Measurements from ENCODE around the gene MTOR.
"Not testable (repeated sequence)": the region's sequence is repeated elsewhere in the genome, so short reads cannot be mapped to it uniquely, and the experiment has no call there.

The MTOR gene

GRCh38 chr1:11114966-11115365, 147.4 kb downstream of the MTOR start:
- H3K4me2 ChIP-seq (ENCODE audit: low read length): no peak overlapping the region
- no peak overlapping the region for H3K9ac ChIP-seq
- H2AFZ ChIP-seq: no peak overlapping the region
- no peaks in the 10 kb centered on the region for H3K4me1 ChIP-seq
- H3K36me3 ChIP-seq (ENCODE audit: control insufficient read depth, insufficient read depth, low read length): no peaks in the 10 kb centered on the region
- no peak overlapping the region for H3K27ac ChIP-seq
- no peak for TF ChIP-seq CTCF (IDR thresholded peaks at IDR 0.05)
- no peaks in the 10 kb centered on the region for H3K79me2 ChIP-seq
- H3K9me3 ChIP-seq (ENCODE audit: control insufficient read depth, low read length): no peaks in the 10 kb centered on the region
- no peaks in the 10 kb centered on the region for H3K27me3 ChIP-seq (ENCODE audit: control insufficient read depth, insufficient read depth, low read length)
- H3K4me3 ChIP-seq (ENCODE audit: low read depth, low read length): no peak overlapping the region

- no peak for TF ChIP-seq CTCF (IDR thresholded peaks at IDR 0.05)
These were observed 153.1 kb downstream of the MTOR start for GRCh38 chr1:11109047-11109760.

GRCh38 chr1:11107599-11107998, 154.8 kb downstream of the MTOR start:
- Histone ChIP-seq H3K9ac (no peak overlapping the region), H3K4me3 (ENCODE audit: low read depth, low read length) (no peak overlapping the region), H3K9me3 (ENCODE audit: control insufficient read depth, low read length) (no peaks in the 10 kb centered on the region), H3K36me3 (ENCODE audit: control insufficient read depth, insufficient read depth, low read length) (no peaks in the 10 kb centered on the region), H2AFZ (no peak overlapping the region), H3K4me1 (no peaks in the 10 kb centered on the region), H3K27ac (no peak overlapping the region), H3K4me2 (ENCODE audit: low read length) (no peak overlapping the region), H3K27me3 (ENCODE audit: control insufficient read depth, insufficient read depth, low read length) (no peaks in the 10 kb centered on the region), H3K79me2 (no peaks in the 10 kb centered on the region)
- no peak for TF ChIP-seq CTCF (IDR thresholded peaks at IDR 0.05)

More at GRCh38 chr1:11109047-11109760, 153.1 kb downstream of the MTOR start:
- no peak overlapping the region for H2AFZ ChIP-seq
- no peak overlapping the region for H3K4me2 ChIP-seq (ENCODE audit: low read length)
- no peak overlapping the region for H3K27ac ChIP-seq
- H3K36me3 ChIP-seq (ENCODE audit: control insufficient read depth, insufficient read depth, low read length): no peaks in the 10 kb centered on the region
- no peaks in the 10 kb centered on the region for H3K27me3 ChIP-seq (ENCODE audit: control insufficient read depth, insufficient read depth, low read length)
- H3K4me3 ChIP-seq (ENCODE audit: low read depth, low read length): no peak overlapping the region
- no peaks in the 10 kb centered on the region for H3K4me1 ChIP-seq
- H3K9ac ChIP-seq: no peak overlapping the region
- no peaks in the 10 kb centered on the region for H3K9me3 ChIP-seq (ENCODE audit: control insufficient read depth, low read length)
- no peaks in the 10 kb centered on the region for H3K79me2 ChIP-seq

GRCh38 chr1:11105586-11105985, 156.8 kb downstream of the MTOR start:
- Histone ChIP-seq H3K4me1 (no peaks in the 10 kb centered on the region), H3K4me3 (ENCODE audit: low read depth, low read length) (no peak overlapping the region), H3K4me2 (ENCODE audit: low read length) (no peak overlapping the region), H3K27ac (no peak overlapping the region), H3K9me3 (ENCODE audit: control insufficient read depth, low read length) (no peaks in the 10 kb centered on the region), H3K9ac (no peak overlapping the region), H3K27me3 (ENCODE audit: control insufficient read depth, insufficient read depth, low read length) (no peaks in the 10 kb centered on the region), H3K36me3 (ENCODE audit: control insufficient read depth, insufficient read depth, low read length) (no peaks in the 10 kb centered on the region), H2AFZ (no peak overlapping the region), H3K79me2 (no peaks in the 10 kb centered on the region)
- no peak for TF ChIP-seq CTCF (IDR thresholded peaks at IDR 0.05)

GRCh38 chr1:11101347-11101746, 161.0 kb downstream of the MTOR start:
- H3K27ac ChIP-seq: no peak overlapping the region
- H3K9ac ChIP-seq: no peak overlapping the region
- H3K4me3 ChIP-seq (ENCODE audit: low read depth, low read length): no peak overlapping the region
- H3K9me3 ChIP-seq (ENCODE audit: control insufficient read depth, low read length): no peaks in the 10 kb centered on the region
- H3K4me1 ChIP-seq: peaks cover 4% of the 10 kb centered on the region
- H3K4me2 ChIP-seq (ENCODE audit: low read length): no peak overlapping the region
- no peaks in the 10 kb centered on the region for H3K36me3 ChIP-seq (ENCODE audit: control insufficient read depth, insufficient read depth, low read length)
- TF ChIP-seq CTCF (IDR thresholded peaks at IDR 0.05): no peak
- no peaks in the 10 kb centered on the region for H3K27me3 ChIP-seq (ENCODE audit: control insufficient read depth, insufficient read depth, low read length)
- H3K79me2 ChIP-seq: peaks cover 2% of the 10 kb centered on the region
- no peak overlapping the region for H2AFZ ChIP-seq

- not testable (repeated sequence) for H3K9ac ChIP-seq; H3K9me3 ChIP-seq (ENCODE audit: control insufficient read depth, low read length); H2AFZ ChIP-seq; H3K79me2 ChIP-seq; H3K27ac ChIP-seq; H3K4me3 ChIP-seq (ENCODE audit: low read depth, low read length); H3K36me3 ChIP-seq (ENCODE audit: control insufficient read depth, insufficient read depth, low read length); H3K27me3 ChIP-seq (ENCODE audit: control insufficient read depth, insufficient read depth, low read length); H3K4me1 ChIP-seq; H3K4me2 ChIP-seq (ENCODE audit: low read length)
These were observed 161.5 kb downstream of the MTOR start for GRCh38 chr1:11100806-11101205.

Measured in parathyroid adenoma (tissue), 2 donors.